Measurements from ENCODE around the gene ATP6V1E1. TPM values are rescaled to one million over a fixed set of nuclear protein-coding genes. Genes with fewer than 3 reads are reported as not detected.
"Not testable (repeated sequence)": the region's sequence is repeated elsewhere in the genome, so short reads cannot be mapped to it uniquely, and the experiment has no call there.

ATP6V1E1 gene
- polyA plus RNA-seq, 1 donor: 71.9 TPM

GRCh38 chr22:17580441-17581031 is 48.0 kb downstream of the ATP6V1E1 start:
- DNase-seq: no peak

GRCh38 chr22:17579535-17579981 is 49.0 kb downstream of the ATP6V1E1 start:
- DNase-seq: no peak

- DNase-seq: peak; percentile 57
Measured at GRCh38 chr22:17578136-17578754, 50.3 kb downstream of the ATP6V1E1 start.

DNA sequence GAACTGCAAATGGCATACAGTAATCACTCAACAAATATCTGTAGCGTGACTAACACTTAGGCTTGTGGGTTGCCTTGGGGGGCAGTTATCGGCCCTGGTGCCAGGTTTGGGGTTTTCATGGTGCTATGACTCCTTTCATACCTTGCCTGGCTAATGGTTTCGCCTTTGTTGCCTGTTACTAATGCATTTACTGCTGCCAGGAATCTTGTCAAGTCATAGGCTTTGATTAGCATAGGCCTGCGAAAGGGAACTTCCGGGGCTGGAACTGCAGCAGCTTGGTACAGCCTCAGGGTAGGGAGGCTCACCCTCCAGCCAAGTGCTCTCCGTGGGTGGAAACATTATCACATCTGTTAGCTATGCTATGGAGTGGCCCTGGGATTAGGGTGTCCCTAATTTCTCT is 52.1 kb downstream of the ATP6V1E1 start:
- no peak for DNase-seq

GRCh38 chr22:17575681-17576080 is 52.9 kb downstream of the ATP6V1E1 start:
- no peak for DNase-seq

GRCh38 chr22:17575151-17575550 is 53.4 kb downstream of the ATP6V1E1 start:
- DNase-seq: no peak

DNA sequence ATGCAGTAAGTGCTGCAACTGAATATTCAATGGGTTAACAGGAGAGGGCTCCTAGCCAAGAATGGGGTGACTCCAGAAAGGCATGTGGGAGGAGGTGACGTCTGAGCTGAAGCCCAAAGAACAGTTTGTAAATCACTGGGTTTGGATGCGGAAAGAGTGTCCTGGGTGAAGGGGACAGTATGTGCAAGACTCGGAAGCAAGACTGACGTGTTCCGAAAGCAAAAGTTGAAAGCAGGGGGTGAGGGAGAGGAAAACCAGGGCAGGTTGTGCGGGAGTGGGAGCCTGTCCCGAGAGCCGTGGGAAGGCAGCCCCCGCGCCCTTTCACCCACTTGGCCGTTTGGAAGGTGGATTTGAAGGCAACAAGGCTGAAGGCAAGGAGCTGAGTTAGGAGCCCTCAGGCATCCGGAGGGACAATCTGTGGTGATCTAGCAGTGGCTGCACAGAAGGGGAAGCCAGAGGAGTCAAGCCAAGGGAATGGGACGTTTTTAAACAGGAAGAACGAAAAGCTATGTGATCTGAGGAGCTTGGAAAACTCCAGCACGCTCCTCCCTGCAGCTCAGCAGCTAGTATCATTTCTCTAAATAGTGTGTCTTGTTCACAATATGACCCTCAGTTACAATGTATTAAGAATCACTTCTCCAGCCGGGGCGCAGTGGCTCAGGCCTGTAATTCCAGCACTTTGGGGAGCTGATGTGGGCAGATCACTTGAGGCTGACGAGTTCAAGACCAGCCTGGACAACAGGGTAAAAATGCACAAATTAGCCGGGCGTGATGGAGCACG is 57.5 kb downstream of the ATP6V1E1 start:
- DNase-seq: peak; percentile 60

DNA sequence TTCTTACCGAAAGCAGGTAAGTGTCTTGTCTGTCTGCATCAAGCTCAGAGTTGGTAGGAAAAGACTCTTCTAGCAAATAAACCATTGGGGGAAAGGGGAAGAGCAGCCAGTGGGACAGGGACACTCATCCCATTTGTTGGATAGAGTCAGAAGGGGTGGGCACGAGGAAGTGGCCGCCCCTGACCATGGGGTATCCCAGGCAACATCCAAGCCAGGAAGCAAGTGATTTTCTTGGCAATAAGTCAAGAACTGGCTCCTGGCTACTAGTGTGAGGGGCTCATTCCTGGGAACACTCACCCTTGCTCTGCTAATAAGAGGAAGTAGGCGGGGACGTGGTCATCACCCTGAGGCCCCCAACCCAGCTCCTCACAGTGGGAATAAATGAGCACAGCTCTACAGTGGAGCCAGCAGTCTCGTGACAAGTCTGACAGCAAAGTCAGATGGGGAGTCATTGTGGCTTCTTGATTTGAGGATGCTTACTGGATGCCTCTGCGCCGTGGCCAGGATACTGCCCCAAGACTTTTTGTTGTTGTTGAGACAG is 58.5 kb downstream of the ATP6V1E1 start:
- DNase-seq: no peak

DNA sequence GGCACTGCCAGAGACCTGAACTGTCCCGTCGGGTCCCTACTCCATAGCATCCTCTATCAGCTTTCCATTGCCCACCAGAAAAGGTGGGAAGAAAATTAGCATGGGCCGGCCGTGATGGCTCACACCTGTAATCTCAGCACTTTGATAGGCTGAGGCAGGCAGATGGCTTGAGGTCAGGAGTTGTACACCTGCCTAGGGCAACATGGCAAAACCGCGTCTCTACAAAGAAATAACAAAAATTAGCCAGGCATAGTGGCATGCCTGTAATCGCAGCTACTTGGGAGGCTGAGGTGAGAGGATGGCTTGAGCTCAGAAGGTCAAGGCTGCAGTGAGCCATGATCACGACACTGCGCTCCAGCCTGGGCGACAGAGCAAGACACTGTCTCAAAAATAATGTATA is 61.8 kb downstream of the ATP6V1E1 start:
- no peak for DNase-seq

- DNase-seq: not testable (repeated sequence)
Measured at GRCh38 chr22:17566016-17566687, 62.4 kb downstream of the ATP6V1E1 start.

- peak; percentile 75 for DNase-seq
Measured at GRCh38 chr22:17563936-17564391, 64.6 kb downstream of the ATP6V1E1 start.

GRCh38 chr22:17562906-17563870 is 65.4 kb downstream of the ATP6V1E1 start, which contains the start of gene SLC25A18:
TSS of gene SLC25A18 (plus strand) at chr22:17563498. CDS start at chr22:17579945, 16,447 bp downstream.
- DNase-seq: peak; percentile 50

GRCh38 chr22:17559188-17559587 is 69.4 kb downstream of the ATP6V1E1 start:
- no peak for DNase-seq

DNA sequence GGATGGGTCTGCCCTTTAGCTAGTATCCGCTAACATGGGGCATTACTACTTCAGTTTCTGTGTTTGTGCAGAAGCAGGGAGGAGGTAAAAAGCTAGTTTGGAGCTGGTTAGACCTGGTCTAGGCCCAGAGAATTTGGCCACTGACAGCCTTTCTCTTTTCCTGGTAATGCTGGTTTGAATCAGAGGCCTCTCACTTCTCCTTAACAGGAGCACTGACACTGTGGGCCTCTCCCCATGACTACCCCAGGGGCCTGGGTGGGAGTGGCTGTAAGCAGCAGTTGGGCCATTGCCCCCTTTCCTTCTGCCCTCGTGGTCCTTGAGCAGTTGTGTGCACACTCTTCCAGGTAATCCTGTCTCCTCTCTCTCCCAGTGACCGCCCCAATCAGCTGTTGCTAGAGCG is 73.7 kb downstream of the ATP6V1E1 start:
- DNase-seq: no peak

GRCh38 chr22:17552737-17553136 is 75.8 kb downstream of the ATP6V1E1 start:
- no peak for DNase-seq

DNA sequence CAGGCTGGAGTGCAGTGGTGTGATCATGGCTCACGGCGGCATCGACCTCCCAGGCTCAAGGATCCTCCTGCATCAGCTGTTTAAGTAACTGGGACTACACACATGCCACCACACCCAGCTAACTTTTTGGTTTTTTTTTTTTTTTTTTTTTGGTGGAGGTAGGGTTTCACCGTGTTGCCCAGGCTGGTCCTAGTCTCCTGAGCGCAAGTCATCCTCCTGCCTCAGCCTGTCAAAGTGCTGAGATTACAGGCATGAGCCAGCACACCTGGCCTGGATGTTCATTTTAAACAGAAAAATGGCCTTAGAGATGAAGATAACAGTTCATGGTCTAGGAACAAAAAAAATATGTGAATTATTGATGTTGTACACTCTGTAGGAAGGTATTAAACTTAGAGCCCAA is 78.9 kb downstream of the ATP6V1E1 start:
- DNase-seq: no peak

- no peak for DNase-seq
Measured at GRCh38 chr22:17549183-17549582, 79.4 kb downstream of the ATP6V1E1 start.

DNA sequence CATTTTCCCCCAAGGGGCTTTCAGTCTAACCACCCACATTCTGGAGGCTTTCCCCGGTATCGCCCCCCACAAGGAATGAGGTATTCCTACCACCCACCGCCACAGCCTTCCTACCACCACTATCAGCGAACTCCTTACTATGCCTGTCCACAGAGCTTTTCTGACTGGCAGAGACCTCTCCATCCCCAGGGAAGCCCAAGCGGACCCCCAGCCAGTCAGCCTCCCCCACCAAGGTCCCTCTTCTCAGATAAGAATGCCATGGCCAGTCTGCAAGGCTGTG is 79.9 kb downstream of the ATP6V1E1 start:
- DNase-seq: no peak

GRCh38 chr22:17548010-17548755 is 80.4 kb downstream of the ATP6V1E1 start:
- no peak for DNase-seq

GRCh38 chr22:17542452-17542851 is 86.1 kb downstream of the ATP6V1E1 start:
- DNase-seq: no peak
